GM12873 (cell line): ENCODE data around the gene HOXA7.

Experiments
- TF ChIP-seq, protein P1 (sequence below): IDR thresholded peaks from 2 replicates; pipeline ENCODE4 v1.5.1; 2012; ENCODE audit warnings: low read depth, mild to moderate bottlenecking, moderate library complexity, low read length, control low read depth; ENCODE audit not compliant: insufficient read depth; ENCODE audit errors: missing control alignments

HOXA7 gene

DNA sequence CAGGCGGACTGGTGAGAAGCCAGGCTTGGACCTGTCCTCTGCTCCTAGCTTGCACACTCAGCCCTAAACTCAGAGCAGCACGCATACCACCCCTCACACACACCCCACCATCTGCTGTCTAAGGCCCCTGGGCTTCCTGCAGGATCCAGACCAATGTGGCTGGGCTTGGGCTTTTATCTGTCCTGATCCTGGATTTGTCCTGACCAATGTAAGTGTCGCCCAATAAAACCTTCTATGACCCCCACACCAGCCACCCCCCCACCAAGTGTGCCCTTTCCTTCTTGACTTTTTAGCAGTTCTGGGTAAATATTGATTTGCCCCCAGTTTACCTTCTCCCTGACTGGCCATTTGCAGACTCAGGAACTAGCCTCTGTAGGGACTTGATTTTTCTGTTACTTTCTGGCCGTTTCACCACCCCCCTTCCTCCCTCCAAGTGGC, 45.1 kb upstream of the HOXA7 start:
- TF ChIP-seq, protein P1, sequence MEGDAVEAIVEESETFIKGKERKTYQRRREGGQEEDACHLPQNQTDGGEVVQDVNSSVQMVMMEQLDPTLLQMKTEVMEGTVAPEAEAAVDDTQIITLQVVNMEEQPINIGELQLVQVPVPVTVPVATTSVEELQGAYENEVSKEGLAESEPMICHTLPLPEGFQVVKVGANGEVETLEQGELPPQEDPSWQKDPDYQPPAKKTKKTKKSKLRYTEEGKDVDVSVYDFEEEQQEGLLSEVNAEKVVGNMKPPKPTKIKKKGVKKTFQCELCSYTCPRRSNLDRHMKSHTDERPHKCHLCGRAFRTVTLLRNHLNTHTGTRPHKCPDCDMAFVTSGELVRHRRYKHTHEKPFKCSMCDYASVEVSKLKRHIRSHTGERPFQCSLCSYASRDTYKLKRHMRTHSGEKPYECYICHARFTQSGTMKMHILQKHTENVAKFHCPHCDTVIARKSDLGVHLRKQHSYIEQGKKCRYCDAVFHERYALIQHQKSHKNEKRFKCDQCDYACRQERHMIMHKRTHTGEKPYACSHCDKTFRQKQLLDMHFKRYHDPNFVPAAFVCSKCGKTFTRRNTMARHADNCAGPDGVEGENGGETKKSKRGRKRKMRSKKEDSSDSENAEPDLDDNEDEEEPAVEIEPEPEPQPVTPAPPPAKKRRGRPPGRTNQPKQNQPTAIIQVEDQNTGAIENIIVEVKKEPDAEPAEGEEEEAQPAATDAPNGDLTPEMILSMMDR, result no peak

DNA sequence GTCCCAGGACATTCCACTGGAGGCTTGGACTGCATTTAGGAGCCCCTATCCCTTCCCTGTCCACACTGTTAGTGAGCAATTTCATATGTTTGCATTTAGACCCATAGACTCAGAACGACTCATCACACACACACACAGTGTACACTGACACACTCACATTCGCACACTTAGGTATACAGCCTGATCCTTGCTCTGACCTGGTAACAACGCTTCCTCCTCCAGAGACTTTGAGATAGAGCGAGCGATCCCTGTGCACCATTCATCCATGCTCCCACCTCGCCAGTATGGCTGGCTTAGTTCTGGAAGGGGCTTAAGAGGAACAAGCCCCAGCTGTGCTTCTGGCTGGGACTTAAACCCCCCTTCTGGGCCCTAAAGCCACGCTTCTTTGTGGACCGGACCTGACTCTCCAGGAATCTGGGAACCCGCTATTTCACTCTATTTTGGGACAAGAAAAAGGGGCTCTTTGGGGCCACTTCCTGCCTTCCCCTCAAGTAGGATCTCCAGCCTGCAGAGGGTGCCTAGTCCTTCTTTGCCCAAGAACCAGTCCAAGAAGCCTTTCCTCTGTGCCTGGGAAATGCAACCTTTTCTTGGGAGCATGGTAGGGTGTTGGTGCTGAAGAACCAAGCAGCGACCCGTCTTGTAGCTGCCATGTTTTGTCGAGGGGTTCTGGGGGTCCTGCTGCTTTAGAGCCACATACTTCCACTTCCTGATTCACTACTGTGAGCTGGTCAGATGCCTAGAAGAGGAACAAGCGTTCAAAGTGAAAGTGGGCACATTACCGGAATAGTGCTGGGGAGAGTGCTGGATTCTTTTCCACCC, 44.5 kb upstream of the HOXA7 start:
- TF ChIP-seq, protein P1, result no peak

DNA sequence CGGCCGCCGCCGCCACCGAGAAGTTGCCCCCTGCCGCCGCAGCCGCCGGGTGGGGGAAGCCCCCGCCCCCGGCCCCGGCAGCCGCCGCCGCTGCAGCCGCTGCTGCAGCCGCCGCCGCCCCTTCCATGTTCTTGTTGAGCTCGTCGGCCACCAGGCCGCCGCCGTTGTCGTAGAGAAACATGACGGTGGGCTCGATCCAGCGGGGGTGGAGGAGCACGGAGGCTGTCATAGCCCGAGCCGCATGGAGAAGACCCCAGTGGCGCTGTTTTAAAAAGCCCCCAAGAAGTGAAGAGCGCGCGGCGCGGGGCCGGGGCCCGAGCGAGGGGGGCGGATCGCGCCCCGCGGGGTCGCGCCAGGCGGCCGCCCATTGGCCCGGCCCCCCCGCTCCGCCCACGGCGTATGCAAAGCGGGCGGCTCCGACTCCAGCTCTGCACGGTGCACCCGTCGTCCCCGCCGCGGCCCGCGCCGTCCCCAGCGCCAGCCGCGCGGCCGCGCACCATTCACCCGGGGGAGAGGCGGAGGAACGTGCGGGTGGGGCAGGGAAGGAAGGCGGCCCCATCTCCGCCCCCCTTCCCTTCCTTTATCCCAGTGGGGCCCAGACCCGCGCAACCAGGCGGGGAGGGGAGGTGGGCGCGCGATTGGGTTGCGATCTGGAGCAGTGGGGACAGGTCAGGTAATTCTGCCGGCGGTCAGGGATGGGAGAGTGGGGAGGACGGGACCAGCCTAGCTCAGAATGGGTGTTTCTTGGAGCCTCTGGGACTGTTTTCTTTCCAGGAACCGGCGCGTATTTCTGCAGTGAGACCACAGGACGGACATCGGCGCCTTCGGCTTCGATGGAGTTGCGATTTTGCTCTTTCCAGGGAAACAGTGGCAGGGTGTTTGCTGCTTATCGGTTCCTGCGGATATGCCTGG, 43.6 kb upstream of the HOXA7 start, which contains the start of gene HOXA13:
HOXA13 (minus strand) TSS at position 243 of the 912 bp plus-strand sequence; CDS start at position 229, 14 bp downstream.
- TF ChIP-seq, protein P1, result no peak

DNA sequence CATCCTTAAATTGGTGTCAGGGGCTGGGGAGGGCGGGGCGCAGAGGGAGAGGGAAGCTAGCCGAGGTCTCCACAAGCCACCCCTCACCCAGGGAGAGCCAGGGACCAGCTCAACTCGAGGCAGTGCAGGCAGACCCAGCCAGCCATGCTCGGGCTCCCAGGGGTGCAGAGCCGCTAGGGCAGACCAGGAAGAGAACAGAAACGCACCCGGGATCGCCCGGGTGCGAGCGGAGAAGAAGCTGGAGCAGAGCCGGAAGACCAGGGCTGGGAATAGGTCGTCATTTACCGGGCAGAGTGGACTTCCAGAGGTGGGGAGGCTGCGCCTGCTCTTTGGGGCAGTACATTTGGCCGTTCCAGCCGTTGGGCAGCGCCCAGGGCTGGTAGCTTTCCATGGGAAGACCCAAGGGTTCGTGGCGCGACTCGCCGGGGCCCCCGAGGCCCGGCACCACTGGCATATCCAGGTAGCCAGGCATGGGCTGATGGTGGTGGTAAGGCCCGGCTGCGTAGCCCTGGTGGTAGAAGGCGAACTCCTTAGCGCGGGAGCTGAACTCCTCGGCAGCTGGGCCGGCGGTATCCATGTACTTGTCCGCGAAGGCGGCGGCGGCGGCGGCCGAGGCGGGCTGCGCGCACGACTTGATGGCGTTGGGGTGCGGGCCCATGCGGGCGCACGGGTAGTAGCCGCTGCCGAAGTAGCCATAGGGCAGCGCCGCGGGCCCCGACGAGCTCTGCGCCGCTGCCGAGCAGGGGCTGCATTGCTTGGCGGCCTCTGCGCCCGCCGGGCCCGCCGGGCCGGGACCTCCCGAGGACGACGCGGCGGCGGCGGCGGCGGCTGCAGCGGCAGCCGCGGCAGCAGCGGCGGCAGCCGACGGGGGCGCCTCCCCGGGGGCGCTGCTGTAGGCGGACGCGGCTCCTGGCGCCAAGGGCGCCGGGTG, 42.7 kb upstream of the HOXA7 start:
- TF ChIP-seq, protein P1, result no peak

DNA sequence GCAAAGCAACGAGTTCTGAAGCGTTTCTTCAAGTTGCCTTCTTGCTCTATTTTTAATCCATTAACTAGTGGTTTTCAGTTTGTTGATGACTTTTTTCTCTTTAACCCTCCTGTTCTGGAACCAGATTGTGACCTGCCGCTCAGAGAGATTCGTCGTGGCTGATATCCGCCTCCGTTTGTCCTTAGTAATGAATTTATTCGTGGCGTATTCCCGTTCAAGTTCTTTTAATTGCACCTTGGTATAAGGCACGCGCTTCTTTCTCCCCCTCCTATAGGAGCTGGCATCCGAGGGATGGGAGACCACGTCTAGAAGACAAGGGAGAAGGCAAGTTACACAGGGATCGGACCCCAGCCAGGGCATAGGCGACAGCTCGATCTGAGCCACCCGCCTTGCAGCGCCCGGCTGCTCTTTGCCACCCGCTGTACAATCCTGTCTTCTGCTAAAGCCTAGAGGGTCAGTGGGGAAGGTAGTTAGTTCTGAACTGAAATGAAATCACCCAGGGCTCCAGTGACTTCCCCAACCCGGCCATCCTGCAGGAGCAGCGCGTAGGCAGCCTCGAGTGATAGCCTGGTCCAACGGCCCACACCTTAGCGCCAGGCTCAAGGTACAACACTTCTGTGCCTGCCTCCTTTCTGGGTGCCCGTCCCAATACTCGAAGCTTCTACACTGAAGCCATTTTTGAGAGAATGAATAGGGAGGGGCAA, 41.8 kb upstream of the HOXA7 start:
- TF ChIP-seq, protein P1, result no peak

DNA sequence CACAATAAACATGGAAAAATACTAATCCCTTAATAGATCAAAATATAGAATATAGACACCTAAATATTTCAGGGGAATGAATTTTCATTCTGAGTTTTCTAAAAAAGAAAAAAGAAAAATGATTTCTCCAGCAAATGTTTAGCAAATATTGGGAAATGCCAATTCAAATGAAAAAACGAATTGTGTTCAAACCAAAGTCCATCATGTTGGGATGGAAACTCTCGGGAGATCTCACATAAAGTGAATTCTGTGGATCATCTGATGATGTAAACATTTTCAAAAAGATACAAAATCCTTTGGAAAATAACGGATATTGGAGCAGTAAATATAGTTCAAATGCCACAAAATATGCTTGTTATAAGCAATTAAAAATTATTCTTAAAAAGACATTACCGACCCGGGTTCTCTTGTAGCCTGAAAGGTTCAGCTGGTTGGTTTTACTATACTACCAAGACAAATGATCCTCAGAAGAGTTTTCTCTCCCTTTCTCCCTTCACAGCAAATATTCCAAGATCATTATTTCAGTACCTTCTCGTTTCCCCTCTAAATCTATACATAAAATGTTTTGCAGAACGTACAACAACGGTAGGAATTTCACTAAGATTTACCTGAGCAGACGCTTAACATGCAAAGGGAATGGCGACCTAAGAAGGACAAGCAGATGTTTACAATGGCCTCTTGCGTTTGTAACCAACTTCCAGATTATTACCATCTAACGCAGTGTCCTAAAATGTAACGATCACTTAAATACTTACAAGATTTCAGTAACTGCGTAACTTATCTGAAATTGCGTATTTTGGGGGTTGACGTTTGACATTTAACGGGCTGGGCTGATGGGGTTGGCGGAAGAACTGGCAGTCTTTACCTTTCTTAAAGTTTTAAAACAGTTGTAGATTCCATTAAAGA, 40.9 kb upstream of the HOXA7 start:
- TF ChIP-seq, protein P1, result no peak
